Mucosa of stomach (tissue), 1 donor: Measurements from ENCODE around the gene CCDC57.

Experiments used
- H3K27me3 ChIP-seq: one replicate; pipeline ENCODE4 v1.7.0; 2013; ENCODE audit warnings: mild to moderate bottlenecking, low read length; ENCODE audit not compliant: control insufficient read depth, insufficient read depth
- H3K36me3 ChIP-seq: one replicate; pipeline ENCODE4 v1.7.0; 2013; ENCODE audit warnings: low read length; ENCODE audit not compliant: control insufficient read depth, insufficient read depth
- H3K4me1 ChIP-seq: one replicate; pipeline ENCODE4 v1.7.0; 2013; ENCODE audit warnings: mild to moderate bottlenecking, low read length; ENCODE audit not compliant: control insufficient read depth, insufficient read depth
- H3K4me3 ChIP-seq: one replicate; pipeline ENCODE4 v1.7.0; 2013; ENCODE audit warnings: low read length
- H3K9ac ChIP-seq: one replicate; pipeline ENCODE4 v1.7.0; 2013; ENCODE audit warnings: mild to moderate bottlenecking, low read length, moderate library complexity
- H3K9me3 ChIP-seq: one replicate; pipeline ENCODE4 v1.7.0; 2013; ENCODE audit warnings: mild to moderate bottlenecking, low read length, moderate library complexity; ENCODE audit not compliant: control insufficient read depth
- donor health status: Pancreatic carcinoma.

CCDC57 gene

GRCh38 chr17:82221341-82221902, 8.8 kb upstream of the CCDC57 start:
- Histone ChIP-seq H3K9me3 (no peaks in the 10 kb centered on the region), H3K4me3 (no peak overlapping the region), H3K9ac (no peak overlapping the region), H3K36me3 (no peaks in the 10 kb centered on the region), H3K27me3 (no peaks in the 10 kb centered on the region), H3K4me1 (peaks cover 16% of the 10 kb centered on the region)

GRCh38 chr17:82219753-82220709, 7.4 kb upstream of the CCDC57 start:
- Histone ChIP-seq H3K27me3 (no peaks in the 10 kb centered on the region), H3K4me1 (peaks cover 25% of the 10 kb centered on the region), H3K9ac (no peak overlapping the region), H3K9me3 (no peaks in the 10 kb centered on the region), H3K4me3 (no peak overlapping the region), H3K36me3 (no peaks in the 10 kb centered on the region)

DNA sequence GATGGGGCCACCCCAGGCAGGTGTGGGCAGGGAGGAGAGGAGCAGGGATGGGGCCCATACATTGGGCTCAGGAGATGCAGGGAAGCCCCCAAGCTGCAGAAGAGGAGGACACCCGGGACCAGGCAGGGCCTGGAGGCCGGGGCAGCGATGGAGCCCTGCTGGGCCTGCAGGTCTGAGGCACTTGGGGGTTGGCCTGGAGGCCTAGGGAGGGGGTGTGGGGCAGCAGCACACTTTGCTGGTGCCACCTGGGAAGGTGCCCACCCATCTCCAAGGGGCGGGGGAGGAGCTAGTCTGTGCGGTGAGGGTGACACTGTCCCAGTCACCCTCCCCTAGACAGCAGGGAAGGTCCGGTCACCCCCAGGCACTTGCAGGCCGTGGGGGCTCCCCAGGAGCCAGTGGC, 6.4 kb upstream of the CCDC57 start:
- no peak overlapping the region for H3K9ac ChIP-seq
- no peaks in the 10 kb centered on the region for H3K27me3 ChIP-seq
- no peaks in the 10 kb centered on the region for H3K9me3 ChIP-seq
- no peak overlapping the region for H3K4me3 ChIP-seq
- H3K4me1 ChIP-seq: peaks cover 25% of the 10 kb centered on the region
- H3K36me3 ChIP-seq: no peaks in the 10 kb centered on the region

DNA sequence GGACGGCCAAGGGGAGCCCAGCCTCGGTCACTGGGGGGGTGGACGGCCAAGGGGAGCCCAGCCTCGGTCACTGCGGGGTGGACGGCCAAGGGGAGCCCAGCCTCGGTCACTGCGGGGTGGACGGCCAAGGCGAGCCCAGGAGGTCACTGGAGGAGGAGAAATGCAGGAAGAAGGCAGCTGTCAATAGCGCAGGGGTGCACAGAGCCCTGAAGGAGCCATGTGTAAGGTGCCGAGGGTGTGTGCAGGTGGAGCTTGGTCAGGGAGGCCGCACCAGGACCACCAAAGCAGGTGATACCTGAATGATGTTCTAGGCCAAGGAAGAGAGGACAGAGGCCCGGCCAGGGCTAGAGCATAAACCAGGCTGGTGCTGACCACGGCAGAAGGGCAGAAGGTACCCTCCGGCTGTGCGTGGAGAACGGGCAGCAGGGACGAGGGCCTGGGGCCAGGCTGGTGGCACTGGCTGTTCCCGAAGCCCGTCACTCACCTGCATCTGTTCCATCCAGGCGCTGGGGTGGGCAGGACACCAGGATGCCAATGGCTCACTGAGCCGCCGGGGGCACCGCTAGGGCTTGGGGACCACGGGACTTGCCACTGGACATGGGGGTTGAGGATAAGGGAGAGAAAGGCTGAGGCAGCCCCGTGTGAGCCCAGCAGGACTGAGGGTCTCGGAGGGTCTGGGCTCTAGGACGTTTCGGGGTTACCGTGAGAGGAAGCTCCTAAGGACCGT, 5.9 kb upstream of the CCDC57 start:
- Histone ChIP-seq H3K36me3 (no peaks in the 10 kb centered on the region), H3K4me1 (peaks cover 26% of the 10 kb centered on the region), H3K27me3 (no peaks in the 10 kb centered on the region), H3K4me3 (no peak overlapping the region), H3K9ac (no peak overlapping the region), H3K9me3 (no peaks in the 10 kb centered on the region)

GRCh38 chr17:82217530-82218204, 5.0 kb upstream of the CCDC57 start:
- Histone ChIP-seq H3K4me1 (peaks cover 30% of the 10 kb centered on the region), H3K9me3 (no peaks in the 10 kb centered on the region), H3K27me3 (no peaks in the 10 kb centered on the region), H3K4me3 (no peak overlapping the region), H3K9ac (peak overlapping the region; percentile 26), H3K36me3 (no peaks in the 10 kb centered on the region)

- Histone ChIP-seq H3K36me3 (no peaks in the 10 kb centered on the region), H3K9me3 (no peaks in the 10 kb centered on the region), H3K4me3 (no peak overlapping the region), H3K9ac (peak overlapping the region; percentile 26), H3K27me3 (no peaks in the 10 kb centered on the region), H3K4me1 (peaks cover 30% of the 10 kb centered on the region)
Measured at GRCh38 chr17:82217120-82217529, 4.5 kb upstream of the CCDC57 start.

- Histone ChIP-seq H3K9me3 (no peaks in the 10 kb centered on the region), H3K4me1 (peaks cover 35% of the 10 kb centered on the region), H3K27me3 (no peaks in the 10 kb centered on the region), H3K36me3 (no peaks in the 10 kb centered on the region), H3K9ac (peak overlapping the region; percentile 26), H3K4me3 (no peak overlapping the region)
Measured at GRCh38 chr17:82216301-82217119, 3.9 kb upstream of the CCDC57 start.

- Histone ChIP-seq H3K4me3 (no peak overlapping the region), H3K9me3 (no peaks in the 10 kb centered on the region), H3K9ac (peak overlapping the region; percentile 26), H3K27me3 (no peaks in the 10 kb centered on the region), H3K4me1 (peaks cover 36% of the 10 kb centered on the region), H3K36me3 (no peaks in the 10 kb centered on the region)
Measured at GRCh38 chr17:82215972-82216300, 3.3 kb upstream of the CCDC57 start.

DNA sequence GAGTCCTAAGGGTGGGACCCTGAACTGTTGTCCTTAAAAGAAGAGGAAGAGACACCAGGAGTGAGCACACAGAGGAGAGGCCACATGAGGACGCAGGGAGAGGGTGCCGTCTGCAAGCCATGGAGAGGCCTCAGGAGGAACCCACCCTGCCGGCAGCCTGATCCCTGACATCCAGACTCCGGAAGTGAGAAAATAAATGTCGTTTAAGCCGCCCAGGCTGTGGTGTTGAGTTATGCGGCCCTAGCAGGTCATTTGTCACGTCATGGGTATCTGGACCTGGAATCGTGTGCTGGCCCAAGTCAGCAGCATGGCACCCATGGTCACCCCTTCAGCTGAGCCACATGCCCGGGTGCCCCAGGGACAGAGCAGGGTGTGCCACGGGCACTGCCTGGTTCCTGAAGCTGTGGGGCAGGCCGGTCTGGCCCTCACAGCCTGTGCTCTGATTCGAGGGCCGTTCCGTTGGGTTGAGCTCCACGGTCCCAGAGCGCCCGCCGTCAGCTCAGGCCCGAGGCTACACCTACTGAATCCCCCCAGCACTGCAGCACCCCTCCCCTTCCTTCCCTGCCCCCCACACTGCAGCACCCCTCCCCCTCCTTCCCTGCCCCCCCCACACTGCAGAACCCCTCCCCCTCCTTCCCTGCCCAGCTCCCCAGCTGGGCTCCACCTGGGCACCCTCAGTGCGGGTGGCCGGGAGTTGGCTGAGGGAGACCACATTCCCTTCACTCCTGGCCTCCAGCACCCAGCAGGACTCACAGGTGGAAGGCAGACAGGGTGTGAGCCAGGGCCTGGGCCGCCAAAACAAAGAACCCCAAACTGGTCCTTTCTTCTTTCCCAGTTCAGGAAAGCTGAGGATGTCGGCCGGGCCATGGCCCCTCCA, 2.7 kb upstream of the CCDC57 start:
- Histone ChIP-seq H3K4me3 (no peak overlapping the region), H3K36me3 (no peaks in the 10 kb centered on the region), H3K27me3 (no peaks in the 10 kb centered on the region), H3K4me1 (peaks cover 36% of the 10 kb centered on the region), H3K9ac (peak overlapping the region; percentile 26), H3K9me3 (no peaks in the 10 kb centered on the region)

GRCh38 chr17:82214012-82214628, 1.5 kb upstream of the CCDC57 start:
- Histone ChIP-seq H3K9ac (no peak overlapping the region), H3K9me3 (no peaks in the 10 kb centered on the region), H3K27me3 (no peaks in the 10 kb centered on the region), H3K36me3 (no peaks in the 10 kb centered on the region), H3K4me1 (peaks cover 36% of the 10 kb centered on the region), H3K4me3 (no peak overlapping the region)
